ENCODE data around the gene OSCP1.

DNA sequence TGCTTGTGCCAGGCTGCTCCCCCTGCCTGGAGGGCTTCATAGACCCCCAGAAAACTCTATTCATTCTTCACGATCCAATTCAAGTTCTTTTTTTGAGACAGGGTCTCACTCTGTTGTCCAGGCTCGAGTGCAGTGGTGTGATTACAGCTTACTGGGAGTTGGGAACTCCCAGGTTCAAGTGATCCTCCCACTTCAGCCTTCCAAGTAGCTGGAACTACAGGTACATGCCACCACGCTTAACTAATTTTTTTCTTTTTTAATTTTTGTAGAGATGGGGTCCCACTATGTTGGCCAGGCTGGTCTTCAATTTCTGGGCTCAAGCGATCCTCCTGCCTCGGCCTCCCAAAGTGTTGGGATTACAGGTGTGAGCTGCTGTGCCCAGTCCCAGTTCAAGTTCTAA, 68.8 kb downstream of the OSCP1 start:
- TF ChIP-seq ZNF274 (IDR thresholded peaks at IDR 0.05; ENCODE audit: low read depth, low read length) (no peak), YY1 (IDR thresholded peaks at IDR 0.05; ENCODE audit: insufficient read depth, insufficient read length) (no peak), SUZ12 (IDR thresholded peaks at IDR 0.05; ENCODE audit: extremely low read depth, insufficient read depth, insufficient read length) (no peak)

Data from NT2/D1 (cell line).